Mesodermal cell (in vitro differentiated cells): ENCODE results near the gene SUCNR1.
A peak's percentile ranks its signal among the peaks of the same experiment; 100 is the strongest.
"Not testable (repeated sequence)": the region's sequence is repeated elsewhere in the genome, so short reads cannot be mapped to it uniquely, and the experiment has no call there.

Experiments used
- H3K27ac ChIP-seq: 2 replicates; pipeline ENCODE4 v1.7.0; 2013; ENCODE audit warnings: mild to moderate bottlenecking, low read depth, low read length, moderate library complexity; ENCODE audit not compliant: severe bottlenecking
- H3K36me3 ChIP-seq: 2 replicates; pipeline ENCODE4 v1.7.1; 2013; ENCODE audit warnings: mild to moderate bottlenecking, low read length, moderate library complexity; ENCODE audit not compliant: control insufficient read depth, insufficient read depth
- H3K4me1 ChIP-seq: one replicate; pipeline ENCODE4 v1.7.1; 2013; ENCODE audit warnings: mild to moderate bottlenecking, low read length; ENCODE audit not compliant: insufficient read depth, control insufficient read depth, poor library complexity, severe bottlenecking
- H3K4me3 ChIP-seq: 2 replicates; pipeline ENCODE4 v1.7.0; 2013; ENCODE audit warnings: low read length, control low read depth, mild to moderate bottlenecking; ENCODE audit not compliant: insufficient read depth, poor library complexity, severe bottlenecking; ENCODE audit errors: extremely low read depth
- H3K9me3 ChIP-seq: 2 replicates; pipeline ENCODE4 v1.7.1; 2013; ENCODE audit warnings: mild to moderate bottlenecking, low read length, moderate library complexity; ENCODE audit not compliant: control insufficient read depth
- WGBS, 2 experiments: methylation state at CpG; one replicate each; pipeline ENCODE4 v1.1.5; 2013; ENCODE audit warnings: missing lambda C conversion rate in 2 of 2; ENCODE audit not compliant: insufficient coverage in 2 of 2; 5-methylcytosine and 5-hydroxymethylcytosine counted together

SUCNR1 gene

DNA sequence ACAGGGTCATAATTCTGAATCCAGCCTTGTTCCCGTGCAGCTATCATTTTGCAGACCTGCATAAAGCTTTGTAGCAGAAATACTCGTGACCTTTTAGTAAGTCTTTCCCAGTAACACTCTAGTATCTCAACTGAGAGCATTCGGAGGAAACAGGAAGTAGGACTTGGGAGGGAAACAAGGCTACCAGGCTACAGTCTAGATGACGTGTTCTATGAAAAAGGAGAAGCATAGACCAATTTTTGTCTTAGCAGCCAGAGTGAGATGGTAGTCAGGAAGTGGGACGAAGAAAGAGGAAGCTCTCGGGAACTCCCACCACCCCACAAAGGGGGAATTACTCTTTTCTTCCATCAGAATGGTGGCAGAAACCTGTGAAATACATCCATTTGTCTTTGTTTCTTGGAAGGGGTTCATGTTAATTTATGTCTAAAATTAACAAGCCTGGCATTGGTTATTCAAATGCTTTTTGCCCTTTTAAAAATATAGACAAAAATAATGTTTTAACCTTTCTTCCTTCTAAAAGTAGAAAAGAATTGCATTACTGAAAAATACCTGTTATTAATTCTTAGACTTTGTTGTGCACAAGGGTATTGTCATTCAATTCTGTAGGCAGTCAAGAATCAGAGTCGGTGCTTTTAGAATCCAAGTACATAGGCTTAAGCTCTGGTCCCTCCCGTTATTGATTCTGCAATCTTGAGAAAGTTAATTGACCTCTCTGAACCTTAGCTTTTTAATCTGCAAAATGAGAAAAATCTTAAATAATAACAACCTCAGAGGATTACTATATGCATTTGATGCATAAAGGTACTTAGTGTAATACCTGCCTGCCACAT lies 1.6 kb upstream of the SUCNR1 start:
- peak overlapping the region; percentile 65 for H3K27ac ChIP-seq
- H3K4me3 ChIP-seq = no peak overlapping the region
- H3K4me1 ChIP-seq = peaks cover 7% of the 10 kb centered on the region
- 90% methylated on average over 3 to 4 of the region's 8 CpGs for WGBS, 2 experiments
- no peaks in the 10 kb centered on the region for H3K9me3 ChIP-seq
- no peaks in the 10 kb centered on the region for H3K36me3 ChIP-seq

DNA sequence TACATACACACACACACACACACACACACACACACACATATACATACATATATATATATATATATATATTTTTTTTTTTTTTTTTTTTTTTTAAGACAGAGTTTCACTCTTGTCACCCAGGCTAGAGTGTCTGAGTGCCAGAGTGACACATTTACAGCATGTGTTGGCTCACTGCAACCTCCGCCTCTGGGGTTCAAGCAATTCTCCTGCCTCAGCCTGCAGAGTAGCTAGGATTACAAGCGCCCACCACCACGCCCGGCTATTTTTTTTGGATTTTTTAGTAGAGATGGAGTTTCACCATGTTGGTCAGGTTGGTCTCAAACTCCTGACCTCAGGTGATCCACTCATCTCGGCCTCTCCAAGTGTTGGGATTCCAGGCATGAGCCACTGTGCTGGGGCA lies 636 bp downstream of the SUCNR1 start:
- H3K36me3 ChIP-seq, H3K27ac ChIP-seq, H3K9me3 ChIP-seq, H3K4me1 ChIP-seq, H3K4me3 ChIP-seq: not testable (repeated sequence)
- 88 to 98% methylated on average over 3 to 5 of the region's 5 CpGs for WGBS, 2 experiments

DNA sequence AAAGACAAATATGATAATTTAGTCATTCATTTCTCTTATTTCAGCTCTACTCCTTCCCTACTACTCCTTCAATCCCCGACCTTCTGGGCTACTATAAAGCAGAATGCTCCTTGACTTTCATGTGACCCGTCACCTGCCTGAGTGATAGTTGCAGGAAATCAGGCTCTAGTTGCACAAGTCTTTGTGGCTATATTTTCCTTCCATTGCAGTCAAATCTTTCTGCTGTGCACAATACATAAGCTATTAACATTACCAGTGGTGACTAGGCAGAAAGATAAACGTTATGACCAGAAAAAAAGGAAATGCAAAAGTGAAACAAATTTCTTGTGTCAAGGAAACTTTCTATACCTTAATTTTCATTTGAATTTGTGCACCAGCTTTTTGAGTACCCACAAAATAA lies 2.3 kb downstream of the SUCNR1 start:
- Histone ChIP-seq H3K36me3 (no peaks in the 10 kb centered on the region), H3K4me3 (no peak overlapping the region), H3K4me1 (peaks cover 3% of the 10 kb centered on the region), H3K9me3 (no peaks in the 10 kb centered on the region), H3K27ac (no peak overlapping the region)
- 80 to 92% methylated on average over 2 of the region's 3 CpGs for WGBS, 2 experiments

DNA sequence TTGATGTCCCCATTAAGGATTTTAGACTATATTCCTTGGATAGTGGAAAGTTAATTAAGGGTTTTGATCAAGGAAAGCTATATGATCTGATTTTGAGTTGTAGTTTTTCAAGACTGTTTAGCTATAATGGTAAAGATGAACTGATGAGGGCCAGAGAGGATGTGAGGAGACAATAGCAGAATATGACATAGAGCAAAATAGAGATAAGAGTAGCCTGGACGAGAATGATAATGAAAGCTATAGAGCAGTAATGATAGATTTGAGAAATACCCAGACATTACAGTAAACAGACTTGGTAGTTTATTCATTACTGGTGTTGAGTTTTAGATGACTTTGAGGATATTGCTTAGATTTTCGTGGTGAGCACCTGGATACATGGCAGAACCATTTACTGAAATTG lies 3.8 kb downstream of the SUCNR1 start:
- Histone ChIP-seq H3K36me3 (no peaks in the 10 kb centered on the region), H3K4me1 (no peaks in the 10 kb centered on the region), H3K27ac (no peak overlapping the region), H3K9me3 (no peaks in the 10 kb centered on the region), H3K4me3 (no peak overlapping the region)
- 83% methylated on average over 1 to 2 of the region's 2 CpGs for WGBS, 2 experiments

DNA sequence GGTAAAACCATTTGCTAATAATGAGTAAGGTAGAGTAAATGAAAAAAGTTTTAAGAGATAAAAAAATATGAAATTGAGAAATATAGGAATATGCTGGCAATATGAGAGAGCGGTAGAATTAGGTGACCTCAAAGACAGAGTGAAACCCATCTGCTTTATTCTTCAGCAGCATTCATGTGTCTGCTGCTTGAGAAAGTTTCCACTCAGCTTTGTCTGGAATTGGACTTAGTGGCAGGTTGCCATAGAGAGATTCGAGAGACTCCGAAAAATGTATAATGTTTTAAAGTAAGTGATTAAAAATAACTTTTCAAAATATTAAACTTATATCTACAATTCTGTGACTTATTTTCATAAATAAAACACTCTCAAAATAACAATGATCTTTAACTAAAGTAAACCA lies 5.0 kb downstream of the SUCNR1 start:
- no peaks in the 10 kb centered on the region for H3K9me3 ChIP-seq
- no peak overlapping the region for H3K27ac ChIP-seq
- no peak overlapping the region for H3K4me3 ChIP-seq
- H3K36me3 ChIP-seq = no peaks in the 10 kb centered on the region
- no peaks in the 10 kb centered on the region for H3K4me1 ChIP-seq
- 100% methylated on average over 1 of the region's 3 CpGs; no CpG with 5 or more reads in 1 of the 2 experiments for WGBS, 2 experiments

GRCh38 chr3:151879037-151879436 lies 5.6 kb downstream of the SUCNR1 start:
- Histone ChIP-seq H3K36me3 (no peaks in the 10 kb centered on the region), H3K4me1 (no peaks in the 10 kb centered on the region), H3K9me3 (no peaks in the 10 kb centered on the region), H3K4me3 (no peak overlapping the region), H3K27ac (no peak overlapping the region)
- 43 to 50% methylated on average over 1 of the region's 1 CpG for WGBS, 2 experiments

DNA sequence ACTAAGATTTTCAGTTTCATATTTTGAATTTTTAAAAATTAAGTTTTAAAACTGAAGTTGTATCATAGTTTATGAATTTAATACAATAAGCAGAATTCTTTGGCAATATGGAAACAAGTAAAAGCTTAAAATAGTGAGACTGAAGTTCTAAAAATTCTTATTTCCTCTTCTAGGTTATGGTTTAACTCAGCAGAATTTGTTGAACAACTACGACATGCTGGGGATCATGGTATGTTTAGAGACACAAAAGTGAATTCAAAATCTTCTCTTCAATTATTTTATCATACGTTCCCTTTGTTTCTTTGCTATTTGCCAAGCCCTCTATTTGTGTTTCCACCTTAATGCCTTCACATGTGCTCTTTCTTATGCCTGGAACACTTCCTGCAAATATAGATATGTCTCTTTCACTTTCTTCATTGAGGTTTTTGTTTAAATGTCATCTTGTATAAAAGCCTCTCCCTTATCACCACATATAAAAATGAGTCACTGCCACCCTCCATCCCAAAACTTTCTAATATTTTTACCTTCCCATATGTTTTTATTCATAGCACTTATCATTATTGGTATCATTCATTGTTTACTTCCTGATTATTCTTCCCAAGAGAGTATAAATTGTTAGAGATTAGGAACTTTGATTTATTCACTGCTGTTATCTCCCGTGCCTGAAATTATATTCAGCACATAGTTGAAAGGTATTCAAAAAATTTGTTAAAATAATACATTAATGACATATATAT lies 6.4 kb downstream of the SUCNR1 start:
- no peaks in the 10 kb centered on the region for H3K4me1 ChIP-seq

GRCh38 chr3:151880416-151880690 lies 6.9 kb downstream of the SUCNR1 start:
- Histone ChIP-seq H3K4me1 (no peaks in the 10 kb centered on the region), H3K4me3 (no peak overlapping the region), H3K9me3 (no peaks in the 10 kb centered on the region), H3K27ac (no peak overlapping the region), H3K36me3 (no peaks in the 10 kb centered on the region)
- WGBS, 2 experiments = no CpG with 5 or more reads among the region's 2 CpGs

More for the DNA sequence above, 6.4 kb downstream of the SUCNR1 start:
- H3K4me3 ChIP-seq = no peak overlapping the region
- no peaks in the 10 kb centered on the region for H3K9me3 ChIP-seq
- no peak overlapping the region for H3K27ac ChIP-seq
- no peaks in the 10 kb centered on the region for H3K36me3 ChIP-seq
- WGBS, 2 experiments = 100% methylated on average over 1 of the region's 3 CpGs

GRCh38 chr3:151881137-151881536 lies 7.7 kb downstream of the SUCNR1 start:
- Histone ChIP-seq H3K4me1 (no peaks in the 10 kb centered on the region), H3K9me3 (no peaks in the 10 kb centered on the region), H3K36me3 (no peaks in the 10 kb centered on the region), H3K27ac (no peak overlapping the region), H3K4me3 (no peak overlapping the region)
- 97 to 98% methylated on average over 6 of the region's 6 CpGs for WGBS, 2 experiments

- not testable (repeated sequence) for H3K4me1 ChIP-seq, H3K4me3 ChIP-seq, H3K36me3 ChIP-seq, H3K27ac ChIP-seq, H3K9me3 ChIP-seq
- 100% methylated on average over 3 of the region's 3 CpGs; no CpG with 5 or more reads in 1 of the 2 experiments for WGBS, 2 experiments
Measured at GRCh38 chr3:151885397-151885796, 12.0 kb downstream of the SUCNR1 start.
